HepG2 (cell line): ENCODE measurements around the gene PBX4. TPM values are rescaled to one million over a fixed set of nuclear protein-coding genes. Genes with fewer than 3 reads are reported as not detected.

Source experiments
- ATAC-seq: fragments of 200-7000 bp; cut with Tn5 transposase; 3 replicates; pipeline ENCODE4 v1.9.1; 2020; ENCODE audit warnings: mild to moderate bottlenecking, moderate library complexity
- BruUV-seq: library from RNA; stranded (reverse); fragments of 400-500 nt; replicated peaks from 2 replicates; lab custom pipeline; 2021; lab: Mats Ljungman, UMichigan
- CTCF ChIA-PET: fragments of 300-600 bp; formaldehyde crosslinking; extraction: SDS; loops from one replicate; lab custom pipeline; 2021; ENCODE audit warnings: low total read pairs, inconsistent platforms, low intra/inter-chr PET ratio; lab: Yijun Ruan, JAX
- POLR2A ChIA-PET: fragments of 350-600 bp; sonication (Branson Sonifier 250); formaldehyde crosslinking; loops from one replicate; lab custom pipeline; 2020; ENCODE audit warnings: antibody characterized with exemption, inconsistent platforms; lab: Yijun Ruan, JAX
- DNase-seq: peaks from one replicate; pipeline ENCODE4 v3.0.0-alpha.2; 2015; ENCODE audit warnings: low spot score
- FAIRE-seq: peaks from 3 replicates; lab custom pipeline; 2011; peaks lifted over from hg19 to GRCh38; lab: Jason Lieb, UNC
- H2AFZ ChIP-seq: one replicate; pipeline ENCODE4 v1.6.1; 2011; ENCODE audit warnings: low read length, inconsistent platforms
- H3K27ac ChIP-seq: fragments of 300-600 bp; 3 replicates; pipeline ENCODE4 v1.8.0; 2011; ENCODE audit warnings: mixed run types, mild to moderate bottlenecking, mixed read lengths, low read length, inconsistent platforms; ENCODE audit not compliant: insufficient read depth; ENCODE audit errors: extremely low read length
- H3K27me3 ChIP-seq, 2 experiments: fragments of 200-600 bp in 1 of 2; 2 replicates in 1 of 2; 3 replicates in 1 of 2; pipeline versions ENCODE4 v1.6.0 to v1.8.0; 2011; ENCODE audit warnings: low read length in 2 of 2, mild to moderate bottlenecking in 2 of 2, moderate library complexity in 2 of 2, inconsistent platforms in 1 of 2; ENCODE audit not compliant: insufficient read depth in 2 of 2, control insufficient read depth in 1 of 2
- H3K36me3 ChIP-seq, 2 experiments: fragments of 200-600 bp in 1 of 2; replicated peaks in 1 of 2; 2 replicates in 1 of 2; 3 replicates in 1 of 2; pipeline versions ENCODE4 v1.5.1 to v1.8.0; 2011; ENCODE audit warnings: low read length in 2 of 2, inconsistent platforms in 1 of 2; ENCODE audit not compliant: insufficient read depth in 2 of 2, control insufficient read depth in 1 of 2
- H3K4me1 ChIP-seq: 2 replicates; pipeline ENCODE4 v1.5.1; 2012; ENCODE audit warnings: low read length, inconsistent platforms; ENCODE audit not compliant: insufficient read depth
- H3K4me2 ChIP-seq: 2 replicates; pipeline ENCODE4 v1.6.0; 2011; ENCODE audit warnings: low read depth, low read length, inconsistent platforms
- H3K4me3 ChIP-seq, 3 experiments: fragments of 200-600 bp in 1 of 3; sonication (generic), shearing (Covaris generic) in 1 of 3; replicated peaks in 1 of 3; 2 replicates each; pipeline ENCODE4 v1.5.1; 2011 to 2016; ENCODE audit warnings: low read length in 3 of 3, inconsistent platforms in 2 of 3, low read depth in 2 of 3, mild to moderate bottlenecking in 2 of 3, control low read depth in 1 of 3, mixed read lengths in 1 of 3; ENCODE audit not compliant: insufficient read depth in 1 of 3
- H3K79me2 ChIP-seq: one replicate; pipeline ENCODE4 v1.6.1; 2011; ENCODE audit warnings: low read length, inconsistent platforms; ENCODE audit not compliant: insufficient read depth
- H3K9ac ChIP-seq: 2 replicates; pipeline ENCODE4 v1.6.0; 2011; ENCODE audit warnings: mild to moderate bottlenecking, low read depth, low read length, inconsistent platforms; ENCODE audit not compliant: insufficient read depth
- H3K9me3 ChIP-seq: 2 replicates; pipeline ENCODE4 v1.5.1; 2012; ENCODE audit warnings: mild to moderate bottlenecking, low read length
- H4K20me1 ChIP-seq: 2 replicates; pipeline ENCODE4 v1.6.0; 2011; ENCODE audit warnings: inconsistent platforms, mild to moderate bottlenecking, low read length, moderate library complexity; ENCODE audit not compliant: insufficient read depth
- ARHGAP35 ChIP-seq: sonication (generic); formaldehyde crosslinking; IDR thresholded peaks from 2 replicates; pipeline ENCODE4 v1.9.0; 2022; ENCODE audit warnings: mild to moderate bottlenecking, inconsistent platforms, moderate library complexity, missing genetic modification reagents, borderline replicate concordance
- DNMT1 ChIP-seq: sonication (generic); formaldehyde crosslinking; IDR thresholded peaks from 2 replicates; pipeline ENCODE4 v1.5.1; 2020; ENCODE audit warnings: mild to moderate bottlenecking, missing genetic modification reagents
- HDAC1 ChIP-seq: sonication (generic); formaldehyde crosslinking; IDR thresholded peaks from 2 replicates; pipeline ENCODE4 v1.5.1; 2020; ENCODE audit warnings: mild to moderate bottlenecking, missing genetic modification reagents
- MTA1 ChIP-seq: sonication (generic); formaldehyde crosslinking; IDR thresholded peaks from 2 replicates; pipeline ENCODE4 v1.4.0; 2020; ENCODE audit warnings: missing genetic modification reagents, mild to moderate bottlenecking, borderline replicate concordance
- RFX5 ChIP-seq: IDR thresholded peaks from 2 replicates; pipeline ENCODE4 v1.6.1; 2011; ENCODE audit warnings: low read depth, low read length, improper control_type of control experiment
- RORA ChIP-seq: sonication (generic); formaldehyde crosslinking; IDR thresholded peaks from 2 replicates; pipeline ENCODE4 v1.5.0; 2020; ENCODE audit warnings: mild to moderate bottlenecking, missing genetic modification reagents, moderate library complexity
- RXRB ChIP-seq: IDR thresholded peaks from 2 replicates; pipeline ENCODE4 v1.6.1; 2016; ENCODE audit warnings: borderline replicate concordance, missing genetic modification reagents, missing compliant biosample characterization
- SALL1 ChIP-seq: sonication (generic); formaldehyde crosslinking; IDR thresholded peaks from 2 replicates; pipeline ENCODE4 v1.8.0; 2022; ENCODE audit warnings: mild to moderate bottlenecking, missing genetic modification reagents
- SRSF4 ChIP-seq: fragments of 200-400 bp; formaldehyde crosslinking; IDR thresholded peaks from one replicate; pipeline ENCODE4 v1.6.1; 2018; ENCODE audit warnings: mild to moderate bottlenecking, low read depth, low read length, moderate library complexity; ENCODE audit not compliant: poor library complexity, severe bottlenecking
- TCF7 ChIP-seq: sonication (generic); IDR thresholded peaks from 2 replicates; pipeline ENCODE4 v1.6.1; 2016; ENCODE audit warnings: antibody characterized with exemption, low read depth
- TEAD2 ChIP-seq: sonication (generic); formaldehyde crosslinking; IDR thresholded peaks from 2 replicates; pipeline ENCODE4 v1.9.0; 2021; ENCODE audit warnings: missing genetic modification reagents
- ZFP37 ChIP-seq: sonication (generic); formaldehyde crosslinking; IDR thresholded peaks from 2 replicates; pipeline ENCODE4 v1.4.0; 2020; ENCODE audit warnings: missing genetic modification reagents, borderline replicate concordance
- ZFP90 ChIP-seq: sonication (generic); formaldehyde crosslinking; IDR thresholded peaks from 2 replicates; pipeline ENCODE4 v1.8.0; 2022; ENCODE audit warnings: missing genetic modification reagents, mild to moderate bottlenecking, inconsistent platforms, borderline replicate concordance
- ZNF230 ChIP-seq: sonication (generic); formaldehyde crosslinking; IDR thresholded peaks from 2 replicates; pipeline ENCODE4 v1.4.0; 2020; ENCODE audit warnings: mild to moderate bottlenecking, missing genetic modification reagents
- WGBS: methylation state at CpG from one replicate; pipeline ENCODE4 v1.1.6; 2017; ENCODE audit warnings: low lambda C conversion rate; 5-methylcytosine and 5-hydroxymethylcytosine counted together
- in situ Hi-C: cut with HindIII; loops from 2 replicates; pipeline ENCODE4 v1.10.0; 2017; ENCODE audit warnings: low pct_unique_long_range_greater_than_20kb; ENCODE audit not compliant: extremely low pct_ligation_motif_present
- intact Hi-C: fragments of 100-400 bp; cut with micrococcal nuclease; formaldehyde crosslinking; loops from one replicate; pipeline ENCODE4 v1.10.0; 2022; ENCODE audit not compliant: unreplicated experiment
- polyA plus RNA-seq, 8 experiments: library from polyadenylated mRNA; depleted of rRNA in 3 of 8; stranded (reverse) in 7 of 8; unstranded in 1 of 8; fragments of >200 nt; fragmentation: Illumina TruSeq in 4 of 8; extraction: Trizol in 4 of 8; gene quantifications; 2 replicates each; pipeline versions ENCODE4 v1.2.1 to v1.2.3, GENCODE V29; 2011 to 2016; ENCODE audit warnings: low read depth in 4 of 8, missing spikeins in 1 of 8, mixed read lengths in 1 of 8; ENCODE audit not compliant: insufficient read depth in 1 of 8
- total RNA-seq, 5 experiments: library from RNA; depleted of rRNA; stranded (reverse); fragments of >200 nt; fragmentation: Illumina TruSeq; extraction: Trizol; gene quantifications; 2 replicates each; pipeline ENCODE4 v1.2.3, GENCODE V29; 2016; ENCODE audit warnings: low read depth in 1 of 5
- TF ChIP-seq, protein P1 (sequence below): sonication (generic); formaldehyde crosslinking; IDR thresholded peaks from 2 replicates; pipeline ENCODE4 v1.5.0; 2020; ENCODE audit warnings: missing genetic modification reagents
- TF ChIP-seq, protein P2 (sequence below): IDR thresholded peaks from 2 replicates; pipeline ENCODE4 v1.6.1; 2012; ENCODE audit warnings: low read depth, low read length, improper control_type of control experiment
- TF ChIP-seq, protein P3 (sequence below): sonication (generic); formaldehyde crosslinking; IDR thresholded peaks from 2 replicates; pipeline ENCODE4 v1.4.0; 2020; ENCODE audit warnings: missing genetic modification reagents
- TF ChIP-seq, protein P4 (sequence below): sonication (generic); formaldehyde crosslinking; IDR thresholded peaks from 2 replicates; pipeline ENCODE4 v1.9.0; 2021; ENCODE audit warnings: missing genetic modification reagents, mild to moderate bottlenecking, borderline replicate concordance

PBX4 gene
- total and polyA plus RNA-seq, 2 of the 13 experiments (the other 11 are each of a cell fraction or from before 2014, with no cell fraction given), result not detected

DNA sequence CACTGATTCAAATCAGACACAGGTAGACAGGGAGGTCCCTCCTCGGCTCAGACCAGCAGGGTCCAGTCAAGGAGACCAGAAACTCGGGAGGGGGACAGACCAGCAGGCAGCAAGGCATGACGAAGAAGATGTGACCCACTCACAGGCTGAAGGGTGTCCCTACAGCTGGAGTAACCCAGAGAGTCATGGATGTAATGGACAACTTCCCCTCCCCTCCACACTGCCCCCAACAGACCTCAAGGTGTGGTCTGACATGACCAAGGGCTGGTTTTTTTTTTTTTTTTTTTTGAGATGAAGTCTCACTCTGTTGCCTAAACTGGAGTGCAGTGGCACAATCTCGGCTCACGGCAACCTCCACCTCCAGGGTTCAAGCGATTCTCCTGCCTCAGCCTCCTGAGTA, 34.1 kb downstream of the PBX4 start:
- H3K27me3 ChIP-seq, result peaks cover 0 to 5% of the 10 kb centered on the region in 2 experiments; a peak in 2 of 5 replicates
- H3K36me3 ChIP-seq, result no peaks in the 10 kb centered on the region
- no peaks in the 10 kb centered on the region for H3K4me1 ChIP-seq
- H3K4me3 ChIP-seq, result no peak overlapping the region
- H3K4me2 ChIP-seq, result no peak overlapping the region
- ChIA-PET CTCF (no interaction called here), POLR2A (no interaction called here)
- no peaks in the 10 kb centered on the region for H3K79me2 ChIP-seq
- intact Hi-C loops, result no loop called here
- H3K9ac ChIP-seq, result no peak overlapping the region
- TF ChIP-seq TCF7 (no peak), ZFP37 (no peak), MTA1 (CRISPR knock-in tag) (no peak), RFX5 (no peak), DNMT1 (no peak), ZNF230 (CRISPR knock-in tag) (no peak), TEAD2 (CRISPR knock-in tag) (no peak), RXRB (CRISPR knock-in tag) (no peak), RORA (CRISPR knock-in tag) (no peak), ARHGAP35 (no peak), ZFP90 (no peak), HDAC1 (no peak), SALL1 (CRISPR knock-in tag) (no peak), SRSF4 (no peak)
- TF ChIP-seq, protein P1, sequence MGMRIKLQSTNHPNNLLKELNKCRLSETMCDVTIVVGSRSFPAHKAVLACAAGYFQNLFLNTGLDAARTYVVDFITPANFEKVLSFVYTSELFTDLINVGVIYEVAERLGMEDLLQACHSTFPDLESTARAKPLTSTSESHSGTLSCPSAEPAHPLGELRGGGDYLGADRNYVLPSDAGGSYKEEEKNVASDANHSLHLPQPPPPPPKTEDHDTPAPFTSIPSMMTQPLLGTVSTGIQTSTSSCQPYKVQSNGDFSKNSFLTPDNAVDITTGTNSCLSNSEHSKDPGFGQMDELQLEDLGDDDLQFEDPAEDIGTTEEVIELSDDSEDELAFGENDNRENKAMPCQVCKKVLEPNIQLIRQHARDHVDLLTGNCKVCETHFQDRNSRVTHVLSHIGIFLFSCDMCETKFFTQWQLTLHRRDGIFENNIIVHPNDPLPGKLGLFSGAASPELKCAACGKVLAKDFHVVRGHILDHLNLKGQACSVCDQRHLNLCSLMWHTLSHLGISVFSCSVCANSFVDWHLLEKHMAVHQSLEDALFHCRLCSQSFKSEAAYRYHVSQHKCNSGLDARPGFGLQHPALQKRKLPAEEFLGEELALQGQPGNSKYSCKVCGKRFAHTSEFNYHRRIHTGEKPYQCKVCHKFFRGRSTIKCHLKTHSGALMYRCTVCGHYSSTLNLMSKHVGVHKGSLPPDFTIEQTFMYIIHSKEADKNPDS (CRISPR knock-in tag), result no peak
- TF ChIP-seq, protein P2, sequence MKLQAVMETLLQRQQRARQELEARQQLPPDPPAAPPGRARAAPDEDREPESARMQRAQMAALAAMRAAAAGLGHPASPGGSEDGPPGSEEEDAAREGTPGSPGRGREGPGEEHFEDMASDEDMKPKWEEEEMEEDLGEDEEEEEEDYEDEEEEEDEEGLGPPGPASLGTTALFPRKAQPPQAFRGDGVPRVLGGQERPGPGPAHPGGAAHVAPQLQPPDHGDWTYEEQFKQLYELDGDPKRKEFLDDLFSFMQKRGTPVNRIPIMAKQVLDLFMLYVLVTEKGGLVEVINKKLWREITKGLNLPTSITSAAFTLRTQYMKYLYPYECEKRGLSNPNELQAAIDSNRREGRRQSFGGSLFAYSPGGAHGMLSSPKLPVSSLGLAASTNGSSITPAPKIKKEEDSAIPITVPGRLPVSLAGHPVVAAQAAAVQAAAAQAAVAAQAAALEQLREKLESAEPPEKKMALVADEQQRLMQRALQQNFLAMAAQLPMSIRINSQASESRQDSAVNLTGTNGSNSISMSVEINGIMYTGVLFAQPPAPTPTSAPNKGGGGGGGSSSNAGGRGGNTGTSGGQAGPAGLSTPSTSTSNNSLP, result no peak
- TF ChIP-seq, protein P3, sequence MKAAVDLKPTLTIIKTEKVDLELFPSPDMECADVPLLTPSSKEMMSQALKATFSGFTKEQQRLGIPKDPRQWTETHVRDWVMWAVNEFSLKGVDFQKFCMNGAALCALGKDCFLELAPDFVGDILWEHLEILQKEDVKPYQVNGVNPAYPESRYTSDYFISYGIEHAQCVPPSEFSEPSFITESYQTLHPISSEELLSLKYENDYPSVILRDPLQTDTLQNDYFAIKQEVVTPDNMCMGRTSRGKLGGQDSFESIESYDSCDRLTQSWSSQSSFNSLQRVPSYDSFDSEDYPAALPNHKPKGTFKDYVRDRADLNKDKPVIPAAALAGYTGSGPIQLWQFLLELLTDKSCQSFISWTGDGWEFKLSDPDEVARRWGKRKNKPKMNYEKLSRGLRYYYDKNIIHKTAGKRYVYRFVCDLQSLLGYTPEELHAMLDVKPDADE (CRISPR knock-in tag), result no peak
- TF ChIP-seq, protein P4, sequence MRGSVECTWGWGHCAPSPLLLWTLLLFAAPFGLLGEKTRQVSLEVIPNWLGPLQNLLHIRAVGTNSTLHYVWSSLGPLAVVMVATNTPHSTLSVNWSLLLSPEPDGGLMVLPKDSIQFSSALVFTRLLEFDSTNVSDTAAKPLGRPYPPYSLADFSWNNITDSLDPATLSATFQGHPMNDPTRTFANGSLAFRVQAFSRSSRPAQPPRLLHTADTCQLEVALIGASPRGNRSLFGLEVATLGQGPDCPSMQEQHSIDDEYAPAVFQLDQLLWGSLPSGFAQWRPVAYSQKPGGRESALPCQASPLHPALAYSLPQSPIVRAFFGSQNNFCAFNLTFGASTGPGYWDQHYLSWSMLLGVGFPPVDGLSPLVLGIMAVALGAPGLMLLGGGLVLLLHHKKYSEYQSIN (CRISPR knock-in tag), result no peak
- H4K20me1 ChIP-seq, result no peaks in the 10 kb centered on the region
- 29% methylated on average over 5 of the region's 6 CpGs for WGBS
- no peak for FAIRE-seq
- H3K27ac ChIP-seq, result no peak overlapping the region
- no TSS peak for BruUV-seq
- no peak overlapping the region for H2AFZ ChIP-seq
- H3K9me3 ChIP-seq, result no peaks in the 10 kb centered on the region
- in situ Hi-C loops, result no loop called here
- ATAC-seq, result no peak
- no peak for DNase-seq
